HG02970 (cell line): Measurements from ENCODE around the gene NUMBL.

Experiments
- ATAC-seq: cut with Tn5 transposase; IDR thresholded peaks from one replicate; pipeline ENCODE4 v1.9.1; 2021; ENCODE audit warnings: mild to moderate bottlenecking, moderate library complexity, moderate number of reproducible peaks; ENCODE audit not compliant: unreplicated experiment, low FRiP score

Gene NUMBL

GRCh38 chr19:40716482-40717324, 26.3 kb upstream of the NUMBL start, which contains the start of the genes COQ8B and ITPKC:
Gene COQ8B (minus strand): TSS chr19:40716886. CDS start chr19:40714632, 2,254 bp downstream.
Gene ITPKC (plus strand): TSS chr19:40717112. CDS start chr19:40717136, 24 bp downstream.
- ATAC-seq, result peak; percentile 78

GRCh38 chr19:40716031-40716481, 25.6 kb upstream of the NUMBL start:
- no peak for ATAC-seq

GRCh38 chr19:40714441-40715299, 24.2 kb upstream of the NUMBL start:
- peak; percentile 47 for ATAC-seq

- no peak for ATAC-seq
These were observed 23.5 kb upstream of the NUMBL start for GRCh38 chr19:40713939-40714338.

- no peak for ATAC-seq
These were observed 19.4 kb upstream of the NUMBL start for GRCh38 chr19:40709817-40710216.

GRCh38 chr19:40707615-40708014, 17.2 kb upstream of the NUMBL start:
- no peak for ATAC-seq

GRCh38 chr19:40705950-40706619, 15.6 kb upstream of the NUMBL start:
- ATAC-seq, result no peak

- ATAC-seq, result no peak
These were observed 14.9 kb upstream of the NUMBL start for GRCh38 chr19:40705362-40705651.

- no peak for ATAC-seq
These were observed 14.3 kb upstream of the NUMBL start for GRCh38 chr19:40704491-40705361.

GRCh38 chr19:40703029-40703755, 12.7 kb upstream of the NUMBL start:
- no peak for ATAC-seq

GRCh38 chr19:40702337-40703012, 12.0 kb upstream of the NUMBL start:
- ATAC-seq, result no peak

- ATAC-seq, result no peak
These were observed 11.3 kb upstream of the NUMBL start for GRCh38 chr19:40701758-40702157.

GRCh38 chr19:40700083-40700482, 9.6 kb upstream of the NUMBL start:
- ATAC-seq, result no peak

- ATAC-seq, result no peak
These were observed 6.6 kb upstream of the NUMBL start for GRCh38 chr19:40697007-40697406.

GRCh38 chr19:40695881-40696280, 5.4 kb upstream of the NUMBL start:
- no peak for ATAC-seq

- no peak for ATAC-seq
These were observed 3.4 kb upstream of the NUMBL start for GRCh38 chr19:40693896-40694295.

- no peak for ATAC-seq
These were observed 2.8 kb upstream of the NUMBL start for GRCh38 chr19:40693150-40693788.

GRCh38 chr19:40692212-40692551, 1.7 kb upstream of the NUMBL start:
- ATAC-seq, result no peak
